Limb (tissue), 2 donors: Measurements from ENCODE around the gene FBXO36.

Experiments
- DNase-seq, 2 donors: peaks; one replicate each; pipeline ENCODE4 v3.0.0-alpha.2; 2016; ENCODE audit errors: extremely low spot score in 2 of 2

FBXO36 gene

DNA sequence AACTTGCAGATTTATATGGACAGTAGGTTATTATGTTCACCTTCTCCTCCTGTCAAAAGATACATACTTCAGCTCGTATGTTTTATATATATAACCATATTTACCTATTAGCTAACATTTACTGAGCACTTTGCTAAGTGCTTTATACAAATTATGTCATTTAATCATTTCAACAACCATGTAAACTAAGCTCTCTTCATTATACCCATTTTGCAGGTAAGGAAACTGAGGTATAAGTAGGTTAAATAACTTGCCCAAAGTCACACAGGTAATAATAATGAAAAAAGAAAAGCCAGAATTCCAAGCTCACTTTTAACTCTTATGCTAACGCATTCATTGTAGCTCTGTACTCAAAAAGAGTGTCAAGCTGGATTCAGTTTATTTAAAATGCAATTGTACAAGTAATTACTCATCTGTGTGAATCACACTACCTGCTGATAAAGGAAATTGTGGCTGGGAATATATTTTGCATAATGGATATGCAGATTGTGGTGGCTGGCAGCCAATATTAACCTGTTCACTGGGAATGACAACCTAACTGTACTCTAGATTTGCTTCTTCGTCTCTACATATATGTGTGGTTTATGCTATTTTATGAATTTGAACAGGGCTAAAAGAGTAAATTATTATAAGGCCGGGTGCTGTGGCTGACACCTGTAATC lies 125.8 kb downstream of the FBXO36 start:
- no peak for DNase-seq

DNA sequence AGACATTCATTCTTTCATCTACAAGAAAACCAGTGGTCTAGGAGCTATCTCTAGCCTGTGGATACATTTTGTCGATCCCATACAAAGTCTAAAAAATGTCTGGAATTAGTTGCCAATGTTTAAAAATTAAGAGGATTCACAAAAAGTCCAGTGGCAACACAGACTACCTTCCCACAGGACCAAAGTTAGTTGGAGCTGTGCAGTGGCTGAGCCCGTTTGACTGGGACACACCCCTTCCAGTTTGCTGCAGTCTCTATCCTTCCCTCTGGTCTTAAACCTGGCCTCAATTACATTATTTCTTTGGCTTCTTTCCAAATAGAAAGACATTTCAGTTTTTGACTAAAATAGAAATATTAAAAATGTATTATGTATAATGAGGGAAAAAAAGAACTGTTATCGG lies 127.8 kb downstream of the FBXO36 start:
- DNase-seq, result no peak

DNA sequence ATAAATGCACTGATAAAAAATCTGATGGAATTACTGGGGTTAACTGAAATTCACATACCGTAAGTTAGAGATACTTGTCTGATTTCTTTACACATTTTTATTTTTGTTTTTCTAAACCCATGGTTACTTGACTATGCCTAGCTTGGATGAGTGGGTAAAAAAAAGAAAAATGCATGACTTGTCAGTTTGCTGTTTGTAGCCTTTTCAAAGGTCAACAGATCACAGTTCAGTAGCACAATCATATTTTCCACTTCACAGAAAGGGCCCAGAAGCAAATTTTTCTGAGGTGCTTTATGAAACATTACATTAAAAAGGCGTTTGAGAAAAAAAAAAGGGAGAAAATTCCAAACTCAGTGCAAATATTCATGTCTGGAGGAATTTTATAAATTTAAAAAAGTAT lies 130.0 kb downstream of the FBXO36 start:
- DNase-seq, result no peak

DNA sequence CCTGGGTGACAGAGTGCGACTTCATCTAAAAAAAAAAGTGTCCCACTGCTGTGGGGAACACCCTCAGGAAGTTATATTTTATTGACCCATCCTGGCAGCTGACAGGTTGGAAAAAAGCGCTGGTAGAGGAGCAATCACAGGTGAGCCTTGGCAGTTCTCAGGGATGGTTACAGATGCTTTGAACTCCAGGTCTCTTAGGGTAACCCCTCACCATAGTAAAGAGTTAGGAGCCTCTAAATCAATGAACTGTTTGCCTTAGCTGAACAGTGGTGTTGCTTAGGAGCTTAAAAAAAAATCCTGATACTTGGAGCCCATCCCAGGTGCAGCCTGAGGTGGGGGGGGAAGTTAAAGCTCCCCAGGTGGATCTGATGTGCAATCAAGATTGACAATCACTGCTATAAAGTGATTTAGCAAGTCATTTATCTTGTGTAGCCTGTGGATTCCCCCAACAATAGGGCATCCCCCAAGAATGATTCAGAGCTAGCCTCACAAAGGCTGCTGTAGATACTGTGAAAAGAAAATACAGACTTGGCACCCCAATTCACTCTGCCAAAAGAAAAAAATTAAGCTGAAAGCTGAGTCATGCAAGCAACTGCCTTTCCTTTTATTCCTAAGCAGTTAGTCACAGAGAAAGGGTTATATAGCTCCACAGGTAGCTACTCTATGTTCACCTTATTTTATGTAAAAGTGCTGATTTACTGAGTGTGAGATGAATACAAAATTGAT lies 131.6 kb downstream of the FBXO36 start:
- no peak for DNase-seq

DNA sequence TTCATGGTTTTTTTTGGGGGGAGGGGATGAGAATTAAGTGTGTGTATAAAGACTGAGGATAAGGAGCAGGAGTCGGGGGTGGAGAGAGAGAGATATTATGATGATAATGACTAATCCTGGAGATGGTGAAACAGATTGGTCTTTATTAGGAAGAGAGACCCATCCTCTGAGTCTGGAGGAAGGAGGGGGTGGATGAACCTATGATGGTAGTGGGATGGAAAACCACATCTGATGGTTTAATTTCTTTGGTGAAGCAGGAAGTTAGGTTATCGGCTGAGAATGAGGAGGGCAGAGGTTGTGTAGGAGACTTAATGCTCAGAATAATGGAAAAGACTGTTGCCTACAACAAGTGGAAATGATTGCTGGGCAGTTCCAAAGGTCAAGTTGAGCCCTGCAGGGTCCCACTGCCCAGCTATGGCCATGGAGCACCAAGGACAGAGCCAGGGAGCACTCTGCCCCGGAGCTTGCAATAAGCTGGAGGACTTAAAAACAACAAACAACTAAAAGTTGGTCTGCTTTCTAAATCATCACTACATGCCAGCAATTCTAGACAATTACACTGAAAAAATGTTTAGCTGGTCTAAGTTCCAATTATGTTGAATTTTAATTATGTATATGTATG lies 138.5 kb downstream of the FBXO36 start:
- DNase-seq, result no peak
